ENCODE measurements around the gene BACH1. TPM values are rescaled to one million over a fixed set of nuclear protein-coding genes. Genes with fewer than 3 reads are reported as not detected.

The BACH1 gene
- total RNA-seq, 1 donor from 2014 or later, result 49.4 TPM

GRCh38 chr21:29333406-29333805, 34.7 kb downstream of the BACH1 start:
- Mint-ChIP-seq H3K27me3 (ENCODE audit: unreplicated experiment) (no peaks in the 10 kb centered on the region), H3K9me3 (ENCODE audit: unreplicated experiment) (no peaks in the 10 kb centered on the region), H3K4me3 (ENCODE audit: unreplicated experiment) (no peak overlapping the region), H3K27ac (ENCODE audit: unreplicated experiment) (no peak overlapping the region), H3K36me3 (ENCODE audit: low read depth, unreplicated experiment) (peaks cover 4% of the 10 kb centered on the region), H3K4me1 (ENCODE audit: unreplicated experiment) (no peaks in the 10 kb centered on the region)
- no peak for DNase-seq (ENCODE audit: low spot score)
- TF ChIP-seq CTCF (IDR thresholded peaks at IDR 0.05; ENCODE audit: unreplicated experiment), result no peak

- Mint-ChIP-seq H3K36me3 (ENCODE audit: low read depth, unreplicated experiment) (peaks cover 4% of the 10 kb centered on the region), H3K9me3 (ENCODE audit: unreplicated experiment) (no peaks in the 10 kb centered on the region), H3K4me3 (ENCODE audit: unreplicated experiment) (no peak overlapping the region), H3K27ac (ENCODE audit: unreplicated experiment) (no peak overlapping the region), H3K4me1 (ENCODE audit: unreplicated experiment) (no peaks in the 10 kb centered on the region), H3K27me3 (ENCODE audit: unreplicated experiment) (no peaks in the 10 kb centered on the region)
- DNase-seq (ENCODE audit: low spot score), result no peak
- no peak for TF ChIP-seq CTCF (IDR thresholded peaks at IDR 0.05; ENCODE audit: unreplicated experiment)
Measured at GRCh38 chr21:29334717-29335428, 36.2 kb downstream of the BACH1 start.

- no peak overlapping the region for H3K27ac Mint-ChIP-seq (ENCODE audit: unreplicated experiment)
- peaks cover 1% of the 10 kb centered on the region for H3K4me1 Mint-ChIP-seq (ENCODE audit: unreplicated experiment)
- no peaks in the 10 kb centered on the region for H3K27me3 Mint-ChIP-seq (ENCODE audit: unreplicated experiment)
Measured at GRCh38 chr21:29335720-29336119, 37.0 kb downstream of the BACH1 start.

DNA sequence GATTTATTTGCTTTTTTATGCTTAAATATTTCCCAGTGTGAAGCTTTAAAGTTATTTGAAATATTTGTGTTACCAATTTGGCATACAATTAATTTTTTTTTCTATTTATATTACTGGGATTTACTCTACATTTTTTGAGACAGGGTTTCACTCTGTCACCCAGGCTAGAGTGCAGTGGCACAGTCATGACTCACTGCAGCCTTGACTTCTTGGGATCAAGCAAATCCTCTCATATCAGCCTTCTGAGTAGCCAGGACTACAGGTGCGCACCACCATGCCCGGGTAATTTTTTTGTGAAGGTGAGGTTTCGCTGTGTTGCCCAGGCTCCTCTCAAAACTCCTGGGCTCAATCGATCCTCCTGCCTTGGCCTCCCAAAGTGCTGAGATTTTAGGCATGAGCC, 39.5 kb downstream of the BACH1 start:
- Mint-ChIP-seq H3K36me3 (ENCODE audit: low read depth, unreplicated experiment) (no peaks in the 10 kb centered on the region), H3K27ac (ENCODE audit: unreplicated experiment) (no peak overlapping the region), H3K4me1 (ENCODE audit: unreplicated experiment) (peaks cover 20% of the 10 kb centered on the region), H3K27me3 (ENCODE audit: unreplicated experiment) (no peaks in the 10 kb centered on the region), H3K4me3 (ENCODE audit: unreplicated experiment) (no peak overlapping the region), H3K9me3 (ENCODE audit: unreplicated experiment) (no peaks in the 10 kb centered on the region)
- DNase-seq (ENCODE audit: low spot score), result no peak
- no peak for TF ChIP-seq CTCF (IDR thresholded peaks at IDR 0.05; ENCODE audit: unreplicated experiment)

More at GRCh38 chr21:29335720-29336119, 37.0 kb downstream of the BACH1 start:
- no peak for DNase-seq (ENCODE audit: low spot score)
- H3K9me3 Mint-ChIP-seq (ENCODE audit: unreplicated experiment), result no peaks in the 10 kb centered on the region
- no peak for TF ChIP-seq CTCF (IDR thresholded peaks at IDR 0.05; ENCODE audit: unreplicated experiment)
- H3K36me3 Mint-ChIP-seq (ENCODE audit: low read depth, unreplicated experiment), result peaks cover 4% of the 10 kb centered on the region
- H3K4me3 Mint-ChIP-seq (ENCODE audit: unreplicated experiment), result no peak overlapping the region

DNA sequence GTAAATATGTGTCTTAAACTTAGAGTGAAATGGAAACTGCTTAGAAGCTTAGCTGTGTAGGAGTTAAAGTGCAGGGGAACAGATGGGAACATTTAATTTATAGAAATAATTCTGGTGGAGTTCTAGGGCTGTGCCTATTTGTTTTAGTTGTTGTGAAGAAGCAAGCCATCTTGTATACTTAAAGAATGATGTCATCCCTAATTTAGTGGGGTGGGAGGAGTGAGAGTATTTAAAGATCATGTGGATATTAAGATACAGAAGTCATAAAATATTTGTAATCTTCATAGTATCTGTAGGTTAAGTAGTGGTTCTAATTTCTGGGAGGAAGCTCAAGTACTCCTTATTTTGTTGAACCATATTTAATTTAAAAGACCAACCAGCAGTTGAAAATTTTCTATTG, 41.5 kb downstream of the BACH1 start:
- peaks cover 30% of the 10 kb centered on the region for H3K4me1 Mint-ChIP-seq (ENCODE audit: unreplicated experiment)
- no peaks in the 10 kb centered on the region for H3K9me3 Mint-ChIP-seq (ENCODE audit: unreplicated experiment)
- H3K4me3 Mint-ChIP-seq (ENCODE audit: unreplicated experiment), result no peak overlapping the region
- DNase-seq (ENCODE audit: low spot score), result no peak
- no peak overlapping the region for H3K27ac Mint-ChIP-seq (ENCODE audit: unreplicated experiment)
- H3K36me3 Mint-ChIP-seq (ENCODE audit: low read depth, unreplicated experiment), result no peaks in the 10 kb centered on the region
- TF ChIP-seq CTCF (IDR thresholded peaks at IDR 0.05; ENCODE audit: unreplicated experiment), result no peak
- no peaks in the 10 kb centered on the region for H3K27me3 Mint-ChIP-seq (ENCODE audit: unreplicated experiment)
